AG08396 (cell line): ENCODE data around the gene ARID3A.
"Not testable (repeated sequence)": the region's sequence is repeated elsewhere in the genome, so short reads cannot be mapped to it uniquely, and the experiment has no call there.

Experiments
- DNase-seq: peaks from one replicate; pipeline ENCODE4 v3.0.0; 2012; ENCODE audit warnings: low spot score, mixed read lengths

Gene ARID3A

DNA sequence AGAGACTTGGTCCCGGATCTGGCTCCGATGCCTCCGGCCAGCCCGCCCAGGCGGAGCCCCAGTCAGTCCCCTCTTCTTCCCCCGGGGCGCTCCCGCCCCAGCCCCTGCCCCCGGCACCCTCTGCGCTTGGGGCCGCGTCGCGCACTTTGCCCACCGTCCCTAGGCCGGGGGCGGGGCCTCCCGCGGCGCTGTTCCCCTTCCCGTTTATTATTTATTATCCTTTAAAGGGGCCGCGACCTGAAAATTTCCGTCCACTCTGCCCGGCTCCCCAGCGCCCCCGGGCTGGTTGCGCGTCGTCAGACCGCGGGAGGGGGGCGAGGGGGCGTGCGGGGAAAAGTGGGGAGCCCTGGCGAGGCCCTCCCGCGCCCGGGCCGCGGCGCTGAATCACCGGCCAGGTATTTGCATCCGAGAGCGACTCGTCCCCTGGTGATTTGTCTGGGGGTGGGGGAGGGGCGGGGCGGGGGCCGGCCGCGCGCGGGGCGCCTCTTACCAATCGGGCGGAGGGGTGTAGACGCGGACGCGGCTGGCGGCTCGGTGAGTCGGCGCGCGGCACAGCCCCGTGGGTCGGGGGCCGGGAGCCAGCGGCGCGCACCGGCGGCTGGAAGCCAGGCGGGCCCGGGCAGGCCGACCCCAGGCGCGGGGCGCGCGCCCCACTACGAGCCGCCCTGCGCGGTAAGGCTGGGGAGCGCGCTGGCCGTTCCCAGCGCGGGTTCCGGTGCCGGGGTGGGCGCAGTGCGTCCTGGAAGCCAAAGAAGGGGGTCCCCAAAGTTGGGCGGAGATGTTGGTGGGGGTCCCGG, at the start of gene ARID3A:
Gene ARID3A, plus strand, starts transcription at position 510 of the 797 bp plus-strand sequence. CDS start 3,494 bp downstream, outside the sequence.
- DNase-seq = peak; percentile 95

DNA sequence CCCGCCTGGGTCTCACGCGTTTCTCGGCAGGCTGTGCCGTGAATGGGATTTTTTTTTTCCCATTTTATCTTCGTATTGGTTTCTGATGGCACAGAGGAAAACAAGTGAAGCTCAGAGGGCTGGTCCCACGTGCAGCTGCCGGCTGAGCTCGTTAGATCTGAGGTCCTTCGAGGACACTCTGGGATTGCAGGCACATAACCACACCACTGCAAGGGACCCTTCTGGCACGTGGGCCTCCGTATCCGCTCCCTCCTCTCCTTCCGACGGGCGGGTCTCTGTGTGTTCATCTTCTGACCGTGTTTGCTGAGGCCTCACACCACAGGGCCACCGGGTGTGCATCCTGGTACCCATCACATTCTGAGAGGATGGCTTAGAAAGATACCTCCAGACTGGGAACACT, 49.7 kb upstream of the ARID3A start:
- no peak for DNase-seq

GRCh38 chr19:876780-877314, 49.0 kb upstream of the ARID3A start:
- DNase-seq = no peak

DNA sequence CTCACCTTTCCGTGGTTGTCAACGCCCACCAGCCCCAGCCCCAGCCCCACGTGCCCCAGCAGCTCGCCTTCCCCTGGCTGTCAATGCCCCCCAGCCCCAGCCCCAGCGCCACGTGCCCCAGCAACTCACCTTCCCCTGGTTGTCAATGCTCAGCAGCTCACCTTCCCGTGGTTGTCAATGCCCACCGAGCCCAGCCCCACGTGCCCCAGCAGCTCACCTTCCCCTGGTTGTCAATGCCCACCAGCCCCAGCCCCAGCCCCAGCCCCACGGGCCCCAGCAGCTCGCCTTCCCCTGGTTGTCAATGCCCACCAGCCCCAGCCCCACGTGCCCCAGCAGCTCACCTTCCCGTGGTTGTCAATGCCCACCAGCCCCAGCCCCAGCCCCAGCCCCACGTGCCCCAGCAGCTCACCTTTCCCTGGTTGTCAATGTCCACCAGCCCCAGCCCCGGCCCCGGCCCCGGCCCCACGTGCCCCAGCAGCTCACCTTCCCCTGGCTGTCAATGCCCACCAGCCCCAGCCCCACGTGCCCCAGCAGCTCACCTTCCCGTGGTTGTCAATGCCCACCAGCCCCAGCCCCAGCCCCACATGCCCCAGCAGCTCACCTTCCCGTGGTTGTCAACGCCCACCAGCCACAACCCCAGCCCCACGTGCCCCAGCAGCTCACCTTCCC, 47.7 kb upstream of the ARID3A start:
- DNase-seq = not testable (repeated sequence)

- not testable (repeated sequence) for DNase-seq
Measured at GRCh38 chr19:878751-879561, 46.9 kb upstream of the ARID3A start.

DNA sequence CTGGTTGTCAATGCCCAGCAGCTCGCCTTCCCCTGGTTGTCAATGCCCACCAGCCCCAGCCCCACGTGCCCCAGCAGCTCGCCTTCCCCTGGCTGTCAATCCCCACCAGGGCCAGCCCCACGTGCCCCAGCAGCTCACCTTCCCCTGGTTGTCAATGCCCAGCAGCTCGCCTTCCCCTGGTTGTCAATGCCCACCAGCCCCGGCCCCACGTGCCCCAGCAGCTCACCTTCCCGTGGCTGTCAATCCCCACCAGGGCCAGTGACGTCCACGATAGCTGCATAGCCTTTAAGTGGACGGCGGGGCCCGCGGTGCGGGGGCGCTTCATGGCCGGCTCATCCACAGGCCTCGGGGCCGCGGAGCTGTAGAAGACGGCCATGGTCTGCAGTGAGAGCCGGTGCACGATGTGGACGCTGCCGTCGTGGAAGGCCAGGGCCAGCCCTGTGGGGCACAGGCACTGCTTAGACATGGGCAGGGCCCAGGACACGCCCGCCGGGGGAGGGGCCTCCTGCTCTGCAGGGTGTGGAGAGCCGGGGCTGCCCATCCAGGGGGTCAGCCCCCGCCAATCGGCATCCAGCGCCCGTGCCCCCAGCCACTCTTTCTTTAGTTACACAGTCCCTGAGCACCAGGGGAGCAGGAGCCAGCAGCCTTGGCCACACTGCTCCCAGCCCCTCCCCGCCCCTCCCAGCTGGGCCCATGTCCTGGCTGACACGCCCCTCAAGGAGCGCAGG, 46.0 kb upstream of the ARID3A start:
- DNase-seq = no peak

DNA sequence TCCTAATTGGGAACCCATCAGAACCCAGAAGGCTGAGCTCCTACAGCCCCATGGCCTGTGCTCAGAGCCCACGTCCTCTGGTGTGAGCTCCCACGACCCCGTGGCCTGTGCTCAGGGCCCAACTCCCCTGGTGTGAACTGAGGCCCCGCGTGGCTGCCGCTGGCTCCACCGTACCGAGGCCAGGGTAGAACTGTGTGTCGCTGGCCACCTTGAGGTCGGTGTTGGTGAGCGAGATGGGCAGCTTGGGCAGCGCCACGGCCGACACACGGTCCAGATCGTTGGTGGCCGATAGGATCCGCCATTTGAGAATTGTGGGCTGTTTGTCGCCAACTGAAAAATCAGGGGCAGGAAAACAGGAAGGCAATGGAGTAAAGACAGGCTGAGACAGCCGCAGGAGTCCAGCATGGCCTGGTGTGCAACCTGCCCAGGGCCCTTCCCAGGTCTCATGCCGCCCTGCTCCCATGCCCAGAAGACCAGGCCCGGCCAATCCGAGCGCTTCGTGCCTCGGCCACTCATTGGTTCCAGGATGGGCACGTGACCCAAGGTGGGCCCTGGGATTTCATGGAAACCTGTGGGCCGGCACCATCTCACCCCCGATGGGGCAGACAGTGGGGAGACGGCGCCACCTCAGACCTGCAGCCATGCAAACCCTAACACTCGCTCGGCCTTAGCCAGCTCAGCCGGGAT, 44.3 kb upstream of the ARID3A start:
- DNase-seq = no peak

GRCh38 chr19:882871-883497, 42.9 kb upstream of the ARID3A start:
- DNase-seq = no peak

DNA sequence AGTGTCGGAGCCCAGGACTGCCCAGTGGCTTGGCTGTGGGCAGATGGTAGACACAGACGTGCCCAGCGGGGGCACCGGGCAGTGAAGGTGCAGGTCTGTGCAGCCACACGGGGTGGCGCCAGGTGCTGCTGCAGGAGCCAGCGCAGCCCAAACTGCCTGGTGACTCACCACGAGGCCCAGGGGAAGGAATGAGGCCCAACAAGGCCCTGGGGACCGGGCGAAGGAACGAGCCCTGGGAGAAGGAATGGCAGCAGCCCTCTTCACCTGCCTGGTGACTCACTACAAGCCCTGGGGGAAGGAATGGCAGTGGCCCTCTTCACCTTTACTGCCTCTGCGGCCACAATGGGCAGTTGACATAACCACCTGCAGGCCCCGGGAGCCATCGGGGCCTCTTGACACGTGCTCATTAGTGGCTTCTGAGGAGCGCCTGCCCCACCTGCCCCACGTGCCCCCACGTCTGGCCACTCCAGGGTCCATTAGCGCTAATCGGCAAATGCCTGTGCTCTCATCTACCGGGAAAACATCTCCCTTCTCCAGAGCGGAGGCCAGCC, 42.1 kb upstream of the ARID3A start:
- DNase-seq = no peak

DNA sequence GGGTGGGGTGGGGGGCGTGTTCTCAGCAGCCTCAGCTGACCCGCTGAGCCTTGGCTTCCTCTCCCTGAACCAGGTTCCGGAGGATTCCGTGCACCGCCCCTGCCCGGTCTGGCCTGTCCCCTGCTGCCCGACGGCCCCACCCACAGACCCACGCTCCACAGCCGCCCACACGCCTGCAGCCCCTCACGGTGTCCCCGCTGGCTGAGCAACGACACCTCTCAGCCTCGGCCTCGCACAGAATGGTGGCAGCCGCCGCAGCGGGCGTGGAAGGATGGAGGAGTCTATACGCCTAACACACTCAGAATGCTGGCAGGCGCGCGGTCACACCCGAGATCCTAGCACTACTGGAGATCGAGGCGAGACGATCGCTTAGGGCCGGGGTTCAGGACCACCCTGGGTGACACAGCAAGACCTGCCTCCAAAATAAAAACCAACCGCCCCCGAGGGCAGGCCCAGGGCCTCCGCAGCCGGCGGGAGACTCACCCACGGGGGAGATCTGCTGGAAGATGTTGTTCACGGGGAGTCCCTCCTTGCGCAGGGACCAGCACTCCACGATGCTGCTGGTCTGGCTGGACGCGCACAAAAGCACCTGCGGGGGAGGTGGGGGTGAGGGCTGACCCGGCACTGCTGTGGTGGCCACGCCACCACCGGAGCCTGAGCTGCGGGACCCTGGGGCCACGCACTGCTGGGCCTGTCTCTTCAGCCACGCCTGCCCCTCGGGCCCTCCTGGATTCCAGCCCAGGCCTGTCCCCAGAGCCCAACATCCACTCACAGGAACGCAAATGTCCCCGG, 41.2 kb upstream of the ARID3A start:
- no peak for DNase-seq

GRCh38 chr19:885536-886224, 40.2 kb upstream of the ARID3A start:
- no peak for DNase-seq

GRCh38 chr19:887072-887471, 38.8 kb upstream of the ARID3A start:
- peak; percentile 71 for DNase-seq

DNA sequence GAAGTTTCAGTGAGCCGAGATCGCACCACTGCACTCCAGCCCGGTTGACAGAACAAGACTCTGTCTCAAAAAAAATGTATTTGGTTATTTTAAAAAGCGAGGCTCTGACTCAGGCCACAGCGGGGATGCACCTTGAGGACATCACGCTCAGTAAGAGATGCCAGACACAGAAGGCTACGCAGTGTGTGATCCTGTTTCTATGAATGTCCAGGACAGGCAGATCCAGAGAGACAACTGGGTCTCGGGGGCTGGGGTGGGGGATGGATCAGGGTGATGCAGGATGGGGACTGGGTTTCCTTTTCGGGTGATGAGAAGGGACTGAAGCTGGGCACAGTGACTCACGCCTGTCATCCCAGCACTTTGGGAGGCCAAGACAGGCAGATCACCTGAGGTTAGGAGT, 38.2 kb upstream of the ARID3A start:
- no peak for DNase-seq

- DNase-seq = no peak
Measured at GRCh38 chr19:888581-889385, 37.1 kb upstream of the ARID3A start.

- DNase-seq = no peak
Measured at GRCh38 chr19:889662-890295, 36.1 kb upstream of the ARID3A start.

DNA sequence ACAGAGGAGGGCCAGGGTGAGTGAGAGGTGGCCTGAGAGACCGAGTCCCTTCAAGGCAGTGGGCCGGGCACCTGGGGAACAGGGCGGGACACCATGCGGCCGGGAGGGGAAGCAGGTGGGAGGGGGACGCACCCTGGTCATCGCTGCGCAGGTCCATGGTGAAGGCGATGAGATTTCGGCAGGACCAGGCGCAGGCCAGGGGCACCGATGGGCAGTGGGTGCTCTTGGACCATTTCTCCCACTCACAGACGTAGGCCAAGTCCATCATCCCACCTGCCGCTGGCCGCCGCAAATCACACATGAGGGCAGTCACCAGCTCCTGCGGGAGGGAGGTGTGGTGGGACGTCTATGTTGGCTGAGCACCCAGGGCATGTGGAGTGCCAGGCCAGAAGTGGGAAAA, 35.0 kb upstream of the ARID3A start:
- DNase-seq = no peak

GRCh38 chr19:891421-892200, 34.2 kb upstream of the ARID3A start:
- DNase-seq = not testable (repeated sequence)
